ENCODE measurements around the gene TCERG1.

TCERG1 gene

DNA sequence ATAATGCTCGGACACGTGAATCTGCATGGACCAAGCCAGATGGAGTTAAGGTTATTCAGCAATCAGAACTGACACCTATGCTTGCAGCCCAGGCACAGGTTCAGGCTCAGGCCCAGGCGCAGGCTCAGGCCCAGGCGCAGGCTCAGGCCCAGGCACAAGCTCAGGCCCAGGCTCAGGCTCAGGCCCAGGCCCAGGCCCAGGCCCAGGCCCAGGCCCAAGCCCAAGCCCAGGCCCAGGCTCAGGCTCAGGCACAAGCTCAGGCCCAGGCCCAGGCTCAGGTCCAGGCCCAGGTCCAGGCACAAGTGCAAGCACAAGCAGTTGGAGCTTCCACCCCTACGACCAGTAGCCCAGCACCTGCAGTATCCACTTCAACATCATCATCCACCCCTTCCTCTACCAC lies 11.8 kb downstream of the TCERG1 start:
- no peak for DNase-seq

DNA sequence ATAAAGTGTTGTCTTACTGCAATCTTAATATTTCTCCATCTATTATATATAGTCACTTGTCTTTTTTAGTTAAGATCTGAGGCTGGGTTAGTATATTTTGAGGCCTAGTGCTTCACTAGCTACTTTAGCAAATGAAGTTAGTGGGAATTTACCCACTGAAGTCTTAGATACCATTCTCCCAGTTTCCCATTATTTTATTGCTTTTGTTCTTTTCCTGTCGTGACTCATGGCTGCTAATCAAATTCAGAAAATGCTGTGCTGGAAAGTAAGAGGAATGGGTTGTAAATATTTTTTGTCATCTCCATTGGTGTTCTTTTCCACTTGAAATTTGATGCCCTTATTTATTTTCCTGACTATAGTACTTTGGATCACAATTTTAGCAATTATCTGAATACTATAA lies 14.2 kb downstream of the TCERG1 start:
- no peak for DNase-seq

DNA sequence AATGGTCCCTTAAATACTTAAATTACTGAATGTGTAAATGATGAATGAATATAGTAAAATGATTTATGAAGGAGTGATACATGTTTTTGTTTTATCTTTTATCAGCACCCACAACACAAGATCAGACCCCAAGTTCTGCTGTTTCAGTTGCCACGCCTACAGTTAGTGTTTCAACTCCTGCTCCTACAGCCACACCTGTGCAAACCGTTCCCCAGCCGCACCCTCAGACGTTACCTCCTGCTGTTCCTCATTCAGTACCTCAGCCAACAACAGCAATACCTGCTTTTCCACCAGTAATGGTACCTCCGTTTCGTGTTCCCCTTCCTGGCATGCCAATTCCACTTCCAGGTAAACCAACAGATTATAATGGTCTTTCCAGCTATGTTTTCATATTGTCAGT lies 16.3 kb downstream of the TCERG1 start:
- no peak for DNase-seq

DNA sequence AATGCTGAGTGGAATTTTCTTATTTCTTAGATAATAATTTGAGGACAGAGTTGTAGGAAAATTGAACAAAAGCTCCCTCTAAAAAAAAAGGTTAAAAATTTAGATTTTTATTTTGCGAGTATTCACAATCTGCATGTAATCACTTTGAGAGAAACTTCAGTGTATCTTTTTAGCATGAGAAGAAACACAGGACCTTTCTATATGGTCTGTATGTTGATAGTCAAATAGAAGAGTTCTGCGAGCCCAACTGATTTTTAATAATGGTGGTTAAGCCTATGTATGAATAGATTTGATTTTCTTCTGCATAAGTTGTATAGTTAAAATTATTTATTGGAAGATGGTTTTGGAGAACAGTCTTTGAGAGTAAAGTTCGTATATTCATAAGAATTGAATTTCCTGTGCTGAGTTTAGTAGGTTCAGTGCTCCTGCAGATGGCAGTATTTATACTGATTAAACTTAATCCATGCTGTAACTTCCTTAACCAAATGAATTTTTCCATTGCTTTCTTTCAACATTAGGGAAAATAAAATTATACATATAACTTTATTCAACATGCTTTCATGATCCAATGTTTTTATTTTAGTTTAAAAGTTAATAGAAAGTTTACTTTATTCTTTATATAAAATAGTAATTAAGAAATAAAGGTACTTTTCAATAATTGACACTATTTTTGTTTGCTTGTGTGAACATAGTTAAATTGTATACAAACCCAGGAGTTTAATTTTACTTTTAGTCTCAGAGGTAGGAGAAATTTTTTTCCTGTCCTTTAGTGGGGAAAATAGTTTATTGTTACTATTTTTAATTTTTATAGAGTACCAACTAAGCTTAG lies 19.6 kb downstream of the TCERG1 start:
- no peak for DNase-seq

- DNase-seq = no peak
Observed at GRCh38 chr5:146467760-146468159, 20.6 kb downstream of the TCERG1 start.

DNA sequence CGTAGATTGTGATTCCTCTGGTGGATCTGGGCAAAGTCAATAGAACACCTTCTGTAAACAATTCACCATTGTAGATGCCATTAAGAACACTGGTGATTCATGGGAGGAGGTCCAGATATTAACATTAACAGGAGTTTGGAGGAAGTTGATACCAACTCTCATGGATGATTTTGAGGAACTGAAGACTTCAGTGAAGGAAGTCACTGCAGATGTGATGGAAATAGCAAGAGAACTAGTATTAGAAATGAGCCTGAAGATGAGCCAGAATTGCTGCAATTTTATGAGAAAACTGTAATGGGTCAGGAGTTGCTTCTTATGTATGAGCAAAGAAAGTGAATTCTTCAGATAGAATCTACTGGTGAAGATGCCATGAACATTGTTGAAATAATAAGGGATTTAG lies 26.9 kb downstream of the TCERG1 start:
- no peak for DNase-seq

DNA sequence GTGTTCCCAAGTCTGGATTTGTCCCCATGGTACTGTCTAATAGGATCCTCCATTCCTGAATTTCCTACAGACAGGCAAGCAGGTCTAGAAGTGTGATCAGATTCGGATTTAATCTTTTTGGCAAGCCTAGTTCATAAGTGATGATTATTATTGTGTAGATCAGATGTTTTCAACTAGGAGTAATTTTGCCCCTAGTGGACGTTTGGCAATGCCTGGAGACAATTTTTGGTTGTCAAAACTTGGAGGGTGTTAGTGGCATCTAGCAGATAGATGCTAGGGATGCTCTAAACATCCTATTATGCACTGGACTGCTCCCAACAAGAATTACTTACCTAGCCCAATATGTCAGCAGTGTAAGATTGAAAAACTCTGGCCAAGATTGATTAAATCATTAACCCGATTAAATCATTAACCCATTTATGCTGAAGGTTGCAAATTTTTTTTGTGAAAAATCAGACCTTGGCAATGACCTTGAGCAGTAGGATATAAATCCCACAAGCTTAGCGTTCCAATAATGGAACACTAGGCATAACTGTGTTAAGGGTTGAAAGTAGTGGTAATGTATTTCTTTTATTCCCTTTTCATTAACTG lies 28.2 kb downstream of the TCERG1 start:
- DNase-seq = no peak

GRCh38 chr5:146475906-146476305 lies 28.8 kb downstream of the TCERG1 start:
- DNase-seq = no peak

DNA sequence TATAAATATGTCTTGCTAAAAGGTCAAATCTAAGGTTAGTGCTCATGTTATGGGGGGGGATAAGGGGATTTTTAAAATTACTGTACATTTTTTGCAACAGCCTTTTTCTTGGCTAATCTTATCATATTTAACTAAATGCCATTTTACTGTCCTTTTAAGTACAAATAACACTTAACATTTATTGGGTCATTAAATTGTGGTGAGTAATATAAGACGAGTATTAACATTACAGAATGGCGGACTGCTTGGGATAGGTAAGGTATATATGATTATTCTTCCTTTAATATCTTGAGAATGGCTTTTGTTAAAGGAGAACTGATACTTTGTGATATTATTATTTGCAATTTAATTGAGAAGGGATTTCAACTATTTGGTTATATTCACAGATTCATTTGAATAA lies 35.6 kb downstream of the TCERG1 start:
- no peak for DNase-seq

DNA sequence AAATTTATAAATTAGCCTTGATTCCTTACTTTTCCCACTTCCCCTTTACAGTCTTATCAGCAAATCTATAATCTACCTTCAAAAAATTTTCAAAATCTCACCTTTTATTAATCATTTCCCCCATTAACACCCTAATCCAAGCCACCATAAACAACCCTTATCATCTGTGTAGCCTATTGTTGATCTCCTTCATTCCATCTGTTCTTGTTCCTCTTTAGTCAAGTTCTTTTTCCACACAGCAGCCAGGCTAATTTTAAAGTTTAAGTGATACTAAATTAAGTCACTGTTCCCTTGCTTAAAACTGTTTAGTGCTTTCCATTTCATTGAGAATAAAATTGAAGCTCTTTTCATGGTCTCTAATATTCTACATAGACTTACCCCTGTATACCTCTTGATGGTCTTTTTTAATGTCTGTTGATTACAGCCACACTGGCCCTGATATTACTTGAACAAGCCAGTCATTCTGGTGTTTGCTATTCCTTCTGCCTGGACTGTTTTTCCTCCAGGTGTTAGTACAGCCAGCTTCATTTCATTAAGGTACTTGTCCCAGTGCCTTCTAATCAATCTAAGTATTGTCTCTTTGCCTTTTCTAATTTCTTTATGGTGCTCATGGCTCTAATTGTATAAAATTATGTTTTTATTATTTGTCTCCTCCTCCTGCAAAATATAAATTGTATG lies 37.7 kb downstream of the TCERG1 start:
- DNase-seq = no peak

DNA sequence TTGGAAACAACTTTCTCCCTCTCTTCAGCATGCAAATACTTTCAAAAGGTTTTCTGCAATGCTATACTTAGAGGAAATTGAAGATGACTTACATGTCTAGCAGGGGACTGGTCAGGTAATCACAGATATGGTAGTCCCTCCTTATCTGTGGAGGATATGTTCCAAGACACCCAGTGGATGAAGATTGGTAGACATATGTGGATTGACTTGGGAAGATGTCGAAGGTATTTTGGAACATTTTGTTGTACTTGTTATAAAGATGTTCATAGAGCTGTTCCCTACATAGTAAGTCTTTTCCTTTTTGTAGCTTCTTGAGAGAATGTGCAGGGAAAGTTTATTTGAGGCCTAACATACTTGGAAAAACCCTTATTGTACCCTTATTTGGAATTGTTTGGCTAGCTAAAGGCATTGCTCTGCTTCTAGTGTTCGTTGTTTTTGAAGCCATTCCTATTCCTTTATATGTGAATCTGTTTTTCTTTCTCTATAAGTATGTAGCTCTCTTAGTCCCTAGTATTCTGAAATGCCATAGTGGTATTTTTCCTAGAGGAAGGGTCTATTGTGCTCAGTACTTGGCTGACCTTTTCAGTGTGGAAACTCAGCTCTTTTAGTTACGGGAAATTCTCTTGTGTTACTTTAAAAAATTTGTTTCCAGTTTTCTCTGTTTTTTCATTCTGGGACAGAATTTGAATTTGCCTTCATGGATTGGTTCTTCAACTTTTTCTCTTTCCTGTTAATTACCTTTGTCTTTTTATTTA lies 43.1 kb downstream of the TCERG1 start:
- no peak for DNase-seq

- no peak for DNase-seq
Observed at GRCh38 chr5:146494656-146495055, 47.5 kb downstream of the TCERG1 start.

GRCh38 chr5:146499680-146500079 lies 52.5 kb downstream of the TCERG1 start:
- DNase-seq = no peak

DNA sequence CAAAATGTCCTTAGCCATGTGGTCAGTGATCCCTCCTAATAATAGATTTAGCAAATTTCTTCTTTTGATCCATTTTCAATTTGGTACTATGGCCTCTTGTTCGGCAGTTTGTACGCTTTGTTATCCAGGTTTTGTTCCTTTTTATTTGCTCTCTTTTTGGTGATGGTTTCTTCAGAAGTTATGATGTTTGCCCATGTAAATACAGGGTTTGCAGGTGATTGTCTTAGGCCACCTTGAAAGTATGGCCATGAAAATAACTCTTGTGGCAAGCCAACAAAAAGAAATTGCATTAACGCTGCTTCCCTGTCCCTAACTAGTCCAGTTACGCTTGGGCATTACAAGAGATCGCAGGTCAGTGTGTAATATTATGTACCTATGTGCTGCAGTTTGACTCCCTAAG lies 60.3 kb downstream of the TCERG1 start:
- DNase-seq = no peak

GRCh38 chr5:146510559-146511125 lies 63.5 kb downstream of the TCERG1 start:
- DNase-seq = no peak

- DNase-seq = no peak
Observed at GRCh38 chr5:146513462-146513861, 66.3 kb downstream of the TCERG1 start.

- DNase-seq = no peak
Observed at GRCh38 chr5:146514575-146514974, 67.4 kb downstream of the TCERG1 start.

DNA sequence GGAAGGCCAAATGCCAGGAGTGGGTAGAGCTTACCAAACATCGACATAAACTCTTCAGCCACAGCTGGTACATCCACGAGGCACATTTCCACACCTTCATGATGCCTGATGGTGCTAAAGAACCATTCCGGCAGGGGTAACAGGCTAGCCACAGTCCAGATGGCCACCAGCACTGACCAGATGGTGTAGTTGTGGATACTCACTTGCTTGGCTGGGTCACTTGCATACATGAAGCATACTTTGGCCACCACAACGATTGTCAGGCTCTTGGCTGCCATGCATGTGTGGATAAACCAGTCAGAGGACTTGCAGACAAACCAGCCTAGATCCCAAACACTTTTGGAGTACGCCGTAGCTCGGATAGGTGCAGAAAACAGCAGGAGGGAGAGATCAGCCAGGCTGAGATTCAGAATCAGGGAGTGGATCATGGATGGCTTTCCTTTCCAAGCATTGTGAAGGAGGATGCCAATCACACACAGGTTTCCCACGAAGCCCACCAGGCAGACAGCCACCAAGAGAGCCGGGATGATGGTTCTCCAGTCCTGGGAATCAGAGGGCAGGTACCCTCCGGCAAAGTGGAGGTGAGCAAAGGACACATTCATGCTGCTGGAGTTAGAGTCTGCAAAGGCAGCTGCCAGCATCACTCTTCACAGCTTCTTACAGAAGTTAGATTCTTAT lies 68.5 kb downstream of the TCERG1 start:
- no peak for DNase-seq

DNA sequence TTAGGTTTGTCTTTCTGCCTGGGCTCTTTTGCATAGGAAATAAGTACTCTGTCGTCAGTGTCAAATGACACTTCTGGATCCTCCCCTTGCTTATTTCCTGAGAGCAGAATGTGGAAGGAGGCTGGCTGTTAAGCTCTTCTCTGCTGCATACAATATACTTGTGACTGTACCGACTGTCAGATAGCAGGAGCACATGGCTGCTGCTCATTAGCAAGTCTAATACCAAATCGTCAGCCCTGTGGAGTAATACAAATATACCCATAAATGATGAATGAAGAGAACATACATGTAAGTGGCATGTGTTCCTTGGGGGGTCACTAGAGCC lies 69.0 kb downstream of the TCERG1 start, which contains the start of gene GPR151:
TSS of gene GPR151 (minus strand) at position 40 of the 325 bp plus-strand sequence. CDS start 77 bp downstream, outside the sequence.
- DNase-seq = no peak

DNA sequence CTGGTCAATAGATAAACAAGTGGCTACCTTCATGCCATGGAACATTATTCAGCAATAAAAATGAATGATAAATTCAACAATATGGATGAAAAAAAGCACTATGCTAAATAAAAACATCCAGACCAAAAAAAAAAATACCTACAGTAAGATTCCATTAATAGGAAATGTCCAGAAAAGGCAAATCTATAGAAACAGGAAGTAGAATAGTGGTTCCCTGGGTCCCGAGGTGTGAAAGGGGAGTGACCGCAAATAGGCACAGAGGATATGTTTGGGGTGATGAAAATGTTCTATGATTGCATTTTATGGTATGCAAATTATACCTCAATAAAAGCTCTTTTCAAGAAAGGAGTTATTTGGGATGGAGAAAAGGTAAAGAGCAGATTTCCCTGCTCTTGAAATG lies 72.4 kb downstream of the TCERG1 start:
- DNase-seq = no peak

- no peak for DNase-seq
Observed at GRCh38 chr5:146520731-146521130, 73.6 kb downstream of the TCERG1 start.

- DNase-seq = no peak
Observed at GRCh38 chr5:146521403-146522106, 74.4 kb downstream of the TCERG1 start.

All from NCI-H1417 treated with DMSO at 0.1 percent for 48 hours (cell line).